ENCODE results near the gene GIMAP4.

- TF ChIP-seq CTCF (IDR thresholded peaks at IDR 0.05): no peak
- no peak for TF ChIP-seq POLR2A (IDR thresholded peaks at IDR 0.05)
- TF ChIP-seq POLR2AphosphoS5 (IDR thresholded peaks at IDR 0.05; ENCODE audit: insufficient read depth in 1 of 2, low read depth in 1 of 2): no peak
Measured at GRCh38 chr7:150620061-150620460, 52.9 kb downstream of the GIMAP4 start.

All from vagina (tissue), 2 donors.